Measurements from ENCODE around the gene REC114. TPM values are rescaled to one million over a fixed set of nuclear protein-coding genes. Genes with fewer than 3 reads are reported as not detected.

REC114 gene
- polyA plus RNA-seq, 1 experiment: not detected

DNA sequence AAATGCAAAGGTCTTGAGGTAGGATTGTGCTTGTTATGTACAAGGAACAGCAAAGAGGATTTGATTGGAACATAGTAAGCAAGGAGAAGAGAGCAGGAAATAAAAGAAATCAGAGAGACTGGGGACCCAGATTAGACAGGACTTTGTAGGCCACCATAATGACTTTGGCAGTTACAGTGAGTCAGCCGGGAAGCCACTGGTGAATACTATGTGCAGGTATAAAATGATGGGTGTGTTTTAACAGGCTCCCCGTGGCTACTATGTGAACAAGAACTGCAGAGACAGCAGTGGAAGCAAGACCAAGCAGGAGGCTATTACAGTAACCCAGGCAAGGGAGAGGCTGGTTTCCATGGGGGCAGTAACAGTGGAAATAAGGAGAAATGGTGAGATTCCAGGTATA, 135.1 kb downstream of the REC114 start:
- no peak overlapping the region for H3K4me3 ChIP-seq (ENCODE audit: low read depth, low read length)
- TF ChIP-seq, protein P1, sequence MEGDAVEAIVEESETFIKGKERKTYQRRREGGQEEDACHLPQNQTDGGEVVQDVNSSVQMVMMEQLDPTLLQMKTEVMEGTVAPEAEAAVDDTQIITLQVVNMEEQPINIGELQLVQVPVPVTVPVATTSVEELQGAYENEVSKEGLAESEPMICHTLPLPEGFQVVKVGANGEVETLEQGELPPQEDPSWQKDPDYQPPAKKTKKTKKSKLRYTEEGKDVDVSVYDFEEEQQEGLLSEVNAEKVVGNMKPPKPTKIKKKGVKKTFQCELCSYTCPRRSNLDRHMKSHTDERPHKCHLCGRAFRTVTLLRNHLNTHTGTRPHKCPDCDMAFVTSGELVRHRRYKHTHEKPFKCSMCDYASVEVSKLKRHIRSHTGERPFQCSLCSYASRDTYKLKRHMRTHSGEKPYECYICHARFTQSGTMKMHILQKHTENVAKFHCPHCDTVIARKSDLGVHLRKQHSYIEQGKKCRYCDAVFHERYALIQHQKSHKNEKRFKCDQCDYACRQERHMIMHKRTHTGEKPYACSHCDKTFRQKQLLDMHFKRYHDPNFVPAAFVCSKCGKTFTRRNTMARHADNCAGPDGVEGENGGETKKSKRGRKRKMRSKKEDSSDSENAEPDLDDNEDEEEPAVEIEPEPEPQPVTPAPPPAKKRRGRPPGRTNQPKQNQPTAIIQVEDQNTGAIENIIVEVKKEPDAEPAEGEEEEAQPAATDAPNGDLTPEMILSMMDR (IDR thresholded peaks at IDR 0.05; ENCODE audit: insufficient read depth, low read depth, low read length): no peak
- POLR2A ChIA-PET: no interaction called here
- H3K27me3 ChIP-seq (ENCODE audit: control insufficient read depth, insufficient read depth, low read length): no peaks in the 10 kb centered on the region
- DNase-seq (ENCODE audit: low read depth): no peak
- CTCF ChIA-PET: interaction anchor here (1.0 kb wide), 1 partner anchor 9 kb away, joined by 3 read pairs; no protein-coding TSS in a partner anchor
- peaks cover 11% of the 10 kb centered on the region for H3K36me3 ChIP-seq (ENCODE audit: control insufficient read depth, insufficient read depth, low read length)

DNA sequence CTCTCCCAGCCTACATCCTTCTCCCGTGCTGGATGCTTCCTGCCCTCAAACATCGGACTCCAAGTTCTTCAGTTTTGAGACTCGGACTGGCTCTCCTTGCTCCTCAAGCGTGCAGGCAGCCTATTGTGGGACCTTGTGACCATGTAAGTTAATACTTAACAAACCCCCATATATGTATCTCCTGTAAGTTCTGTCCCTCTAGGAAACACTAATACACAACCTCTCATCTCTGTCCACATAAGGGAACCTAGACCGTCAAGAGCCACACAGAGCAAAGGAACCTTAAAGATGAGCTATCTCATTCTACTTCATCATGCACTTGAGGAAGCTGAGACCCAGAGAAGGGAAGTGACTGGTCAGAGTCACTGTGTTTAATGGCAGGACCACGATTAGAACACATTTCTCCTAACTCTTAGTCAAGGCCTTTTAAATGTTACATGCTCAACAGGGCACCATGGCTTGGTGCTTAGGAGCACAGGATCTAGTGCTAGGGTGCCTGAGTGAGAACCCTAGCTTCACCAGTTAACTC, 140.0 kb downstream of the REC114 start:
- H3K4me3 ChIP-seq (ENCODE audit: low read depth, low read length): no peak overlapping the region
- TF ChIP-seq, protein P1 (IDR thresholded peaks at IDR 0.05; ENCODE audit: insufficient read depth, low read depth, low read length): no peak
- peaks cover 20% of the 10 kb centered on the region for H3K36me3 ChIP-seq (ENCODE audit: control insufficient read depth, insufficient read depth, low read length)
- no peaks in the 10 kb centered on the region for H3K27me3 ChIP-seq (ENCODE audit: control insufficient read depth, insufficient read depth, low read length)
- CTCF ChIA-PET: interaction anchor here (0.9 to 1.5 kb wide), 2 partner anchors 20 to 54 kb away, joined by 3 to 5 read pairs; no protein-coding TSS in a partner anchor
- POLR2A ChIA-PET: no interaction called here
- no peak for DNase-seq (ENCODE audit: low read depth)

DNA sequence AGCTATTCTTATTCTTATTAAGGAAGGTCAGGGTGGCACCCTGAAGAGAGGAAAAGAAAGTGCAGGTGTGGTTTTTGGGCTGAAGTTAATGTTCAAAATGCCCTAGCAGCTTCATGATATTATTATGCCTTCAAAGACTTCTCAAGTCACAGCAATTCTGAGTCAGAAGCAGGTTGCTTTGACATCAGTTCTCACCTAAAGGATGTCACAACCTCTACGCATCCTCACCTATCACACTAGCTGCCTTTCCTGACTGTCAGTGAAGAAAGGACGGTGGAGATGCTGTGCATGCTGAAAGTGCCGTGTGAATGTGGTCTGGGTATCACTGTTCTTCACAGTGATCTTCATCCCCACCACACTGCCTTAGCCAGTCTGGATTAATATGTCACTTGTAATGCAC, 140.6 kb downstream of the REC114 start:
- POLR2A ChIA-PET: no interaction called here
- H3K36me3 ChIP-seq (ENCODE audit: control insufficient read depth, insufficient read depth, low read length): peaks cover 20% of the 10 kb centered on the region

DNA sequence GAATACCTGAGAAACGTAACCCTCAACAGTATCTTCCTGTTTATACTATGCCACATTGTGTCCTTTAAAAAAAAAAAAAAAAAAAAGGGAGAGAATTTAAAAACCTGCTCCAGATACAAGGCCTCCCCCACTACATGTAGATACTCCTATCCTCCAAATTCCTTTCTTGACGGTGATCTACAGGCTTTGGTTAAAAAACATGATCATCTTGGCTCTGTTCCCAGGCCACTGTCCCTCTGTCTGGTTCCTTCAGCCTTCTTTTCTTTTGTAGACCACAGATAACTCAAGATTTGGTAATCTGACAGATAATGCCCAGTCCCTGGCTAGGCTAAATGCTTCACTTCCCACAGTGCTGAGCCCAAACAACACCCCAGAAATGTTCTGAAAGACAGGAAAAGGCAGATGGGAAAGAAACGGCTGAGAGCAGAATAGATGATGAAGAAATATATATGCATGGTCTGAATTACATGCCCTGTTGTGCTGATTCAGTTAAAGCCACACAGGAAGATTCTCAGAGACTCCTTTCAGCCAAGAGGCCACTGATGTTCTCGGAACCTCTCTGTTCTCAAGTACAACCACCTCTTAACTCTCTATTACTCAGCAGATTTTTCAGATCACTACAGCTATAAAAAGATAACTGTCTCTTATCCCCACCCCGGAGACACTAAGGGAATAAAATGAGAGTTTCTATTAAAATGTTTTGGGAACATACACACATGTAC, 141.9 kb downstream of the REC114 start:
- CTCF ChIA-PET: interaction anchor here (0.7 kb wide), 1 partner anchor 22 kb away, joined by 3 read pairs; no protein-coding TSS in a partner anchor
- peaks cover 20% of the 10 kb centered on the region for H3K36me3 ChIP-seq (ENCODE audit: control insufficient read depth, insufficient read depth, low read length)
- no peak for DNase-seq (ENCODE audit: low read depth)

More for the DNA sequence above, 140.6 kb downstream of the REC114 start:
- TF ChIP-seq, protein P1 (IDR thresholded peaks at IDR 0.05; ENCODE audit: insufficient read depth, low read depth, low read length): no peak
- DNase-seq (ENCODE audit: low read depth): no peak
- no peaks in the 10 kb centered on the region for H3K27me3 ChIP-seq (ENCODE audit: control insufficient read depth, insufficient read depth, low read length)
- H3K4me3 ChIP-seq (ENCODE audit: low read depth, low read length): no peak overlapping the region
- CTCF ChIA-PET: interaction anchor here (0.9 to 1.5 kb wide), 2 partner anchors 19 to 53 kb away, joined by 3 to 5 read pairs; no protein-coding TSS in a partner anchor

More for the DNA sequence above, 141.9 kb downstream of the REC114 start:
- Histone ChIP-seq H3K27me3 (ENCODE audit: control insufficient read depth, insufficient read depth, low read length) (no peaks in the 10 kb centered on the region), H3K4me3 (ENCODE audit: low read depth, low read length) (no peak overlapping the region)
- POLR2A ChIA-PET: no interaction called here
- TF ChIP-seq, protein P1 (IDR thresholded peaks at IDR 0.05; ENCODE audit: insufficient read depth, low read depth, low read length): no peak
